IMR-90 (cell line): ENCODE data around the gene TNRC6A. TPM values are rescaled to one million over a fixed set of nuclear protein-coding genes. Genes with fewer than 3 reads are reported as not detected.

Source experiments
- ATAC-seq: fragments of 200-7000 bp; cut with Tn5 transposase; 2 replicates; pipeline ENCODE4 v1.9.1; 2020; ENCODE audit warnings: low read depth, mild to moderate bottlenecking, moderate library complexity
- BruUV-seq: library from RNA; stranded (reverse); fragments of 400-500 nt; replicated peaks from 2 replicates; lab custom pipeline; 2021; lab: Mats Ljungman, UMichigan
- CTCF ChIA-PET: fragments of 300-600 bp; formaldehyde crosslinking; extraction: SDS; loops from one replicate; lab custom pipeline; 2021; ENCODE audit warnings: antibody characterized with exemption; lab: Yijun Ruan, JAX
- POLR2A ChIA-PET: fragments of 300-600 bp; sonication (Branson Sonifier 250); formaldehyde crosslinking; loops from one replicate; lab custom pipeline; 2022; ENCODE audit warnings: antibody characterized with exemption; ENCODE audit not compliant: unreplicated experiment; lab: Charles Lee
- DNase-seq: peaks from one replicate; pipeline ENCODE4 v3.0.0; 2013
- H2AFZ ChIP-seq: replicated peaks from 2 replicates; pipeline ENCODE3; 2013; ENCODE audit warnings: low read length, mild to moderate bottlenecking; ENCODE audit not compliant: poor library complexity
- H2AK5ac ChIP-seq: 2 replicates; pipeline ENCODE4 v1.6.1; 2013; ENCODE audit warnings: low read depth, low read length, inconsistent platforms
- H2AK9ac ChIP-seq: replicated peaks from 2 replicates; pipeline ENCODE3; 2013; ENCODE audit warnings: mild to moderate bottlenecking, low read depth, low read length, moderate library complexity; ENCODE audit not compliant: poor library complexity
- H2BK120ac ChIP-seq: 2 replicates; pipeline ENCODE4 v1.6.1; 2013; ENCODE audit warnings: low read depth, low read length, inconsistent platforms
- H2BK15ac ChIP-seq: 3 replicates; pipeline ENCODE4 v1.6.1; 2013; ENCODE audit warnings: low read depth, low read length, inconsistent platforms
- H2BK20ac ChIP-seq: 2 replicates; pipeline ENCODE4 v1.6.1; 2013; ENCODE audit warnings: low read depth, mild to moderate bottlenecking, inconsistent platforms, low read length, moderate library complexity
- H2BK5ac ChIP-seq: 2 replicates; pipeline ENCODE4 v1.6.1; 2013; ENCODE audit warnings: mild to moderate bottlenecking, low read depth, low read length, inconsistent platforms; ENCODE audit not compliant: poor library complexity, severe bottlenecking
- H3K14ac ChIP-seq: replicated peaks from 2 replicates; pipeline ENCODE4 v1.6.1; 2013; ENCODE audit warnings: low read depth, low read length, inconsistent platforms
- H3K18ac ChIP-seq: 2 replicates; pipeline ENCODE4 v1.6.1; 2013; ENCODE audit warnings: low read depth, low read length, control low read depth
- H3K23ac ChIP-seq: 2 replicates; pipeline ENCODE4 v1.6.1; 2013; ENCODE audit warnings: low read depth, low read length, inconsistent platforms
- H3K27ac ChIP-seq: 2 replicates; pipeline ENCODE4 v1.5.1; 2013; ENCODE audit warnings: mild to moderate bottlenecking, control low read depth, low read length; ENCODE audit not compliant: insufficient read depth
- H3K27me3 ChIP-seq: 2 replicates; pipeline ENCODE4 v1.6.1; 2013; ENCODE audit warnings: low read length; ENCODE audit not compliant: control insufficient read depth, insufficient read depth
- H3K36me3 ChIP-seq: 2 replicates; pipeline ENCODE4 v1.6.1; 2013; ENCODE audit warnings: low read length, mixed read lengths; ENCODE audit not compliant: control insufficient read depth, insufficient read depth
- H3K4ac ChIP-seq: 2 replicates; pipeline ENCODE4 v1.6.1; 2013; ENCODE audit warnings: low read depth, low read length, inconsistent platforms
- H3K4me1 ChIP-seq: 2 replicates; pipeline ENCODE4 v1.6.1; 2013; ENCODE audit warnings: low read length, mixed read lengths; ENCODE audit not compliant: control insufficient read depth, insufficient read depth
- H3K4me2 ChIP-seq: 2 replicates; pipeline ENCODE4 v1.6.1; 2013; ENCODE audit warnings: low read depth, mild to moderate bottlenecking, control low read depth, low read length, moderate library complexity
- H3K4me3 ChIP-seq: 2 replicates; pipeline ENCODE4 v1.5.1; 2013; ENCODE audit warnings: low read depth, mild to moderate bottlenecking, control low read depth, low read length, moderate library complexity; ENCODE audit not compliant: insufficient read depth
- H3K56ac ChIP-seq: 2 replicates; pipeline ENCODE4 v1.6.1; 2013; ENCODE audit warnings: low read length, inconsistent platforms; ENCODE audit not compliant: insufficient read depth; ENCODE audit errors: extremely low read depth
- H3K79me1 ChIP-seq, 2 experiments: 2 replicates each; pipeline ENCODE4 v1.6.1; 2013; ENCODE audit warnings: low read length in 2 of 2, inconsistent platforms in 1 of 2, low read depth in 1 of 2
- H3K9ac ChIP-seq: 2 replicates; pipeline ENCODE4 v1.6.1; 2013; ENCODE audit warnings: low read depth, low read length, control low read depth
- H3K9me1 ChIP-seq: 2 replicates; pipeline ENCODE4 v1.6.1; 2013; ENCODE audit warnings: low read length, inconsistent platforms; ENCODE audit not compliant: insufficient read depth
- H3K9me3 ChIP-seq: 2 replicates; pipeline ENCODE4 v1.6.1; 2013; ENCODE audit warnings: low read length; ENCODE audit not compliant: control insufficient read depth, insufficient read depth
- H4K20me1 ChIP-seq: 2 replicates; pipeline ENCODE4 v1.6.1; 2013; ENCODE audit warnings: low read length, inconsistent platforms; ENCODE audit not compliant: insufficient read depth
- H4K5ac ChIP-seq: 2 replicates; pipeline ENCODE4 v1.6.1; 2013; ENCODE audit warnings: mild to moderate bottlenecking, low read depth, low read length, control low read depth
- H4K8ac ChIP-seq, 2 experiments: 2 replicates each; pipeline ENCODE4 v1.6.1; 2013; ENCODE audit warnings: low read depth in 2 of 2, low read length in 2 of 2, control low read depth in 1 of 2, inconsistent platforms in 1 of 2
- H4K91ac ChIP-seq: 2 replicates; pipeline ENCODE4 v1.6.1; 2013; ENCODE audit warnings: low read depth, low read length, inconsistent platforms; ENCODE audit not compliant: insufficient read depth
- RCOR1 ChIP-seq: IDR thresholded peaks from 2 replicates; pipeline ENCODE4 v1.6.1; 2012; ENCODE audit warnings: mild to moderate bottlenecking, low read length, improper control_type of control experiment; ENCODE audit not compliant: insufficient replicate concordance
- dilution Hi-C: fragments of 300-500 bp; cut with HindIII; formaldehyde crosslinking; loops from one replicate; pipeline ENCODE4 v1.14.3; 2018; ENCODE audit warnings: low sequenced_read_pairs; ENCODE audit not compliant: unreplicated experiment
- in situ Hi-C: fragments of 300-500 bp; cut with MboI; formaldehyde crosslinking; loops from 3 replicates; pipeline ENCODE4 v1.14.3; 2019; ENCODE audit warnings: low sequenced_read_pairs, inconsistent platforms, mixed read lengths
- intact Hi-C: fragments of 100-400 bp; cut with micrococcal nuclease; formaldehyde crosslinking; loops from 2 replicates; pipeline ENCODE4 v1.10.0; 2022
- polyA plus RNA-seq, 3 experiments: library from polyadenylated mRNA; depleted of rRNA; stranded (reverse); fragments of >200 nt; gene quantifications; 2 replicates each; pipeline ENCODE4 v1.2.3, GENCODE V29; 2012; ENCODE audit warnings: low replicate concordance in 1 of 3
- total RNA-seq: library from RNA; depleted of rRNA; stranded (reverse); fragments of >200 nt; gene quantifications from 2 replicates; pipeline ENCODE4 v1.2.3, GENCODE V29; 2012
- TF ChIP-seq, protein P1 (sequence below): fragments of 150-350 bp; IDR thresholded peaks from 2 replicates; pipeline ENCODE4 v1.6.1; 2017; ENCODE audit warnings: mild to moderate bottlenecking, antibody characterized with exemption, low read length, low read depth

Gene TNRC6A
- total and polyA plus RNA-seq, 2 of the 4 experiments (the other 2 are of a cell fraction) = 32.4 to 42.3 TPM

DNA sequence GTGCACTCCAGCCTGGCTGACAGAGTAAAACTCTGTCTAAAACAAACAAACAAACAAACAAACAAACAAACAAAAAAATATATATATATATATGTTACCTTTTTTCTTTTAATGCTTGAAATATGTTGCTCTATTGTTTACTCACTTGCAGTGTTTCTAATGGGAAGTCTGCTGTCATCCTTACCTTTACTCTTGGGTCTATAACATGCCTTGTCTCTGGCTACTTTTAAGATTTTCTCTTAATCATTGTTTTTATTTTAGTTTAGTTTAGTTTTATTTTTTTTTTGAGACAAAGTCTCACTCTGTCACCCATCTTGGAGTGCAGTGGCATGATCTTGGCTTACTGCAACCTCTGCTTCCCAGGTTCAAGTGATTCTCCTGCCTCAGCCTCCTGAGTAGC is 16.1 kb upstream of the TNRC6A start:
- dilution Hi-C loops = no loop called here
- Histone ChIP-seq H2AK5ac (no peak overlapping the region), H3K36me3 (no peaks in the 10 kb centered on the region), H3K4ac (no peak overlapping the region), H2BK120ac (no peak overlapping the region), H3K79me1 (no peaks in the 10 kb centered on the region), H4K91ac (no peak overlapping the region), H3K9me3 (peaks cover 7% of the 10 kb centered on the region), H3K14ac (no peak overlapping the region), H3K4me3 (no peak overlapping the region), H2AK9ac (no peak overlapping the region), H3K56ac (no peak overlapping the region), H3K9ac (no peak overlapping the region), H3K27ac (no peak overlapping the region), H2AFZ (no peak overlapping the region), H2BK5ac (no peak overlapping the region), H3K23ac (no peak overlapping the region), H4K20me1 (no peaks in the 10 kb centered on the region), H4K8ac (no peak overlapping the region), H3K18ac (no peak overlapping the region), H3K4me1 (no peaks in the 10 kb centered on the region), H3K9me1 (no peaks in the 10 kb centered on the region), H3K27me3 (no peaks in the 10 kb centered on the region), H4K5ac (no peak overlapping the region), H2BK20ac (no peak overlapping the region), H3K4me2 (no peak overlapping the region), H2BK15ac (no peak overlapping the region)
- ATAC-seq (no peak), DNase-seq (no peak)
- in situ Hi-C loops = no loop called here
- intact Hi-C loops = no loop called here
- CTCF ChIA-PET = no interaction called here
- TF ChIP-seq RCOR1 = no peak
- TF ChIP-seq, protein P1, sequence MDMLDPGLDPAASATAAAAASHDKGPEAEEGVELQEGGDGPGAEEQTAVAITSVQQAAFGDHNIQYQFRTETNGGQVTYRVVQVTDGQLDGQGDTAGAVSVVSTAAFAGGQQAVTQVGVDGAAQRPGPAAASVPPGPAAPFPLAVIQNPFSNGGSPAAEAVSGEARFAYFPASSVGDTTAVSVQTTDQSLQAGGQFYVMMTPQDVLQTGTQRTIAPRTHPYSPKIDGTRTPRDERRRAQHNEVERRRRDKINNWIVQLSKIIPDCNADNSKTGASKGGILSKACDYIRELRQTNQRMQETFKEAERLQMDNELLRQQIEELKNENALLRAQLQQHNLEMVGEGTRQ = no peak
- POLR2A ChIA-PET = interaction anchor here (0.7 kb wide), 1 partner anchor 12 kb away, joined by 6 read pairs; no protein-coding TSS in a partner anchor
- no TSS peak for BruUV-seq
